Neuronal stem cell (in vitro differentiated cells): ENCODE measurements around the gene INCENP.

Experiments
- DNase-seq: peaks from one replicate; pipeline ENCODE4 v3.0.0-alpha.2; 2013; ENCODE audit warnings: low spot score
- H2AFZ ChIP-seq: one replicate; pipeline ENCODE4 v1.6.1; 2013; ENCODE audit warnings: mild to moderate bottlenecking, low read length, inconsistent platforms
- H2AK5ac ChIP-seq: 2 replicates; pipeline ENCODE4 v1.6.1; 2013; ENCODE audit warnings: low read depth, mild to moderate bottlenecking, inconsistent platforms, low read length, moderate library complexity, mixed read lengths
- H2BK120ac ChIP-seq: 2 replicates; pipeline ENCODE4 v1.6.1; 2013; ENCODE audit warnings: low read depth, mild to moderate bottlenecking, inconsistent platforms, low read length, moderate library complexity, mixed read lengths
- H2BK12ac ChIP-seq: one replicate; pipeline ENCODE4 v1.6.1; 2013; ENCODE audit warnings: low read length, inconsistent platforms
- H2BK15ac ChIP-seq: 2 replicates; pipeline ENCODE4 v1.6.1; 2013; ENCODE audit warnings: mild to moderate bottlenecking, low read length, inconsistent platforms, mixed read lengths
- H2BK5ac ChIP-seq: one replicate; pipeline ENCODE4 v1.6.1; 2013; ENCODE audit warnings: inconsistent platforms, mild to moderate bottlenecking, low read length, moderate library complexity
- H3K14ac ChIP-seq: one replicate; pipeline ENCODE4 v1.6.1; 2013; ENCODE audit warnings: low read length, inconsistent platforms
- H3K18ac ChIP-seq: 2 replicates; pipeline ENCODE4 v1.6.1; 2013; ENCODE audit warnings: low read length, inconsistent platforms
- H3K23ac ChIP-seq: 2 replicates; pipeline ENCODE4 v1.6.1; 2013; ENCODE audit warnings: low read depth, mild to moderate bottlenecking, mixed read lengths, low read length, inconsistent platforms; ENCODE audit not compliant: poor library complexity
- H3K27ac ChIP-seq: replicated peaks from 3 replicates; pipeline ENCODE4 v1.5.1; 2013; ENCODE audit warnings: low read length, inconsistent platforms
- H3K27me3 ChIP-seq, 3 experiments: 2 replicates each; pipeline ENCODE4 v1.6.1; 2013; ENCODE audit warnings: low read length in 3 of 3, mild to moderate bottlenecking in 2 of 3, inconsistent platforms in 1 of 3, low read depth in 1 of 3, mixed read lengths in 1 of 3, moderate library complexity in 1 of 3; ENCODE audit not compliant: control insufficient read depth in 3 of 3, insufficient read depth in 3 of 3
- H3K36me3 ChIP-seq, 2 donors: replicated peaks in 1 of 2; 2 replicates each; pipeline ENCODE4 v1.6.1; 2013; ENCODE audit warnings: low read length in 2 of 2; ENCODE audit not compliant: control insufficient read depth in 2 of 2, insufficient read depth in 2 of 2
- H3K4ac ChIP-seq: 2 replicates; pipeline ENCODE4 v1.6.1; 2013; ENCODE audit warnings: inconsistent platforms, mild to moderate bottlenecking, low read length, moderate library complexity
- H3K4me1 ChIP-seq, 2 donors: 1 replicate in 1 of 2; 2 replicates in 1 of 2; pipeline ENCODE4 v1.6.1; 2013; ENCODE audit warnings: low read length in 2 of 2, low read depth in 1 of 2; ENCODE audit not compliant: control insufficient read depth in 2 of 2, insufficient read depth in 1 of 2
- H3K4me2 ChIP-seq: one replicate; pipeline ENCODE4 v1.6.1; 2013; ENCODE audit warnings: mild to moderate bottlenecking, low read length, inconsistent platforms; ENCODE audit not compliant: insufficient read depth, poor library complexity, severe bottlenecking
- H3K4me3 ChIP-seq, 2 donors: 2 replicates each; pipeline ENCODE4 v1.5.1; 2013; ENCODE audit warnings: low read length in 2 of 2, mild to moderate bottlenecking in 2 of 2, inconsistent platforms in 1 of 2, moderate library complexity in 1 of 2
- H3K79me1 ChIP-seq: one replicate; pipeline ENCODE4 v1.6.1; 2013; ENCODE audit warnings: low read depth, mild to moderate bottlenecking, inconsistent platforms, low read length, moderate library complexity
- H3K9ac ChIP-seq: one replicate; pipeline ENCODE4 v1.6.1; 2013; ENCODE audit warnings: mild to moderate bottlenecking, low read depth, low read length, inconsistent platforms; ENCODE audit not compliant: poor library complexity
- H3K9me3 ChIP-seq, 2 donors: replicated peaks in 1 of 2; 2 replicates each; pipeline versions ENCODE3 to v1.6.1; 2013; ENCODE audit warnings: low read length in 2 of 2, mild to moderate bottlenecking in 2 of 2, inconsistent platforms in 1 of 2, low read depth in 1 of 2, mixed read lengths in 1 of 2, moderate library complexity in 1 of 2; ENCODE audit not compliant: control insufficient read depth in 2 of 2, insufficient read depth in 1 of 2
- H4K8ac ChIP-seq: one replicate; pipeline ENCODE4 v1.6.1; 2013; ENCODE audit warnings: low read depth, mild to moderate bottlenecking, inconsistent platforms, low read length, moderate library complexity
- H4K91ac ChIP-seq: one replicate; pipeline ENCODE4 v1.6.1; 2013; ENCODE audit warnings: low read length, low read depth, mild to moderate bottlenecking, inconsistent platforms; ENCODE audit not compliant: poor library complexity
- WGBS, 2 donors: extraction: QIAGEN DNeasy Blood & Tissue Kit; methylation state at CpG; one replicate each; pipeline ENCODE4 v1.1.7; 2013; ENCODE audit warnings: missing lambda C conversion rate in 2 of 2, mixed read lengths in 1 of 2; ENCODE audit not compliant: insufficient read length in 2 of 2, insufficient replicate concordance in 1 of 2; ENCODE audit errors: extremely low coverage in 2 of 2; 5-methylcytosine and 5-hydroxymethylcytosine counted together

Gene INCENP

GRCh38 chr11:62201376-62201775 lies 77.6 kb downstream of the INCENP start:
- Histone ChIP-seq H3K4me2 (no peak overlapping the region), H4K8ac (no peak overlapping the region), H4K91ac (no peak overlapping the region), H3K79me1 (no peaks in the 10 kb centered on the region), H3K4me1 (peaks cover 0 to 2% of the 10 kb centered on the region in 2 donors), H3K27me3 (peaks cover 0 to 26% (median 0%) of the 10 kb centered on the region in 3 experiments), H3K14ac (no peak overlapping the region), H3K9me3 (no peaks in the 10 kb centered on the region), H3K4me3 (no peak overlapping the region), H3K27ac (no peak overlapping the region), H3K4ac (no peak overlapping the region), H3K18ac (no peak overlapping the region), H3K36me3 (no peaks in the 10 kb centered on the region), H2BK15ac (no peak overlapping the region), H2BK5ac (no peak overlapping the region), H2BK120ac (no peak overlapping the region), H2BK12ac (no peak overlapping the region), H3K9ac (no peak overlapping the region), H3K23ac (no peak overlapping the region), H2AK5ac (no peak overlapping the region), H2AFZ (no peak overlapping the region)
- no peak for DNase-seq
- no CpG with 5 or more reads among the region's 2 CpGs for WGBS, 2 donors
